OCI-M1 (cell line): ENCODE results near the gene TDRD10.

Experiments
- DNase-seq: peaks from one replicate; lab custom pipeline; 2025; lab: John Stamatoyannopoulos, UW

The TDRD10 gene

DNA sequence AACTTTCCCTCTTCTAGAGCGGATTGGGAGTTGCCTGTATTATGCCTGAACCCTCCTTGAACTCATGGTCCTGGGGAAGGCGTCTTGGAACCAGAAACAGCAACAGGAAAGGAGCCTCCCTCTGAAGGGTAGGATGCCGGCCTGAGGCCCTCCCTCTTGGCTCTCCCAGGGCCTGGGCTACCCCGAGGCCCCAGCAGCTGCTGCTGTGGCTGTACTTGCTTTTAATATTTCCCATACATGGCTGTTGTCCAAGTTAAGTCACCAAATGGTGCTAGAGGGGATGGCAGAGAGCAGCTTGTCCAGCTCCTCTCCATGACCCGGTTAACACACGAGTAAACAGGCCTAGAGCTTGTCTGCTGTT, 76.0 kb downstream of the TDRD10 start:
- DNase-seq, result no peak

DNA sequence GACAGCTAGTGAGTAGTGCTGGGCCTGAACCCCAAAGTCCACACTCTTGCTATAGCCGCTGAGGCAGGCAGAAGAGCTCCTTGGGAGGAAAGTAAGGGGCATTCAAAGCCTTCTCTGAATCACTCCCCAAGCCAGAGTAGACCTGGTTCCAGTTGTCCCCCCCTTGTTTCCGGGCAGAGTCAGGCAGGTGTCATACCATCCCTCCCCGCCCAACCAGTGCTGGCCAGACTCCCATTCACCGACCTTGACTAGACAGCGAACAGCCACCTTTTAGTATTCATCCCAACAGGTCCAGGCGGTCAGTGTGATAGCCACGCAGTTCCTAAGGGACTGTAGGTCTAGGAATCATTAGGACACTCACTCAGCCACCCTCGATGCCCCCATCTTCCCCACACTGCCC, 77.4 kb downstream of the TDRD10 start:
- DNase-seq, result no peak

DNA sequence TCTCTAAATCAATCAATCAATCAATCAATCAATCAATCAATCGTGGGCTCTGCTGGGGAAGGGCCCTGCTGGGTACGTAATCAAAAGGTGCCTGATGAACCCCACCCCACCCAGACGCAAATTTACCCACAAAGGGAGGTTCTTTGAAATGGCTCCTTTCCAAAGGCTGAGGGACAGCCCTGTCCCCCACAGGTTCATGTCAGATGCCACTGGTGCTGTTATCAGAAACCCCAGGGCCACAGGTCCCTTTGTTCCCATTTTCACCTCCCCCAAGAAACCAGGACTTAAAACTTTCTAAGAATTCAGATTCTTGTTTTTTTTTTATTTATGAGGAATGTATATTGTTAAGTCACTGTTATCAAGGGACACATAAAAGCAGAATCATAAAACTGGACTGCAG, 79.7 kb downstream of the TDRD10 start:
- DNase-seq, result peak; percentile 44

DNA sequence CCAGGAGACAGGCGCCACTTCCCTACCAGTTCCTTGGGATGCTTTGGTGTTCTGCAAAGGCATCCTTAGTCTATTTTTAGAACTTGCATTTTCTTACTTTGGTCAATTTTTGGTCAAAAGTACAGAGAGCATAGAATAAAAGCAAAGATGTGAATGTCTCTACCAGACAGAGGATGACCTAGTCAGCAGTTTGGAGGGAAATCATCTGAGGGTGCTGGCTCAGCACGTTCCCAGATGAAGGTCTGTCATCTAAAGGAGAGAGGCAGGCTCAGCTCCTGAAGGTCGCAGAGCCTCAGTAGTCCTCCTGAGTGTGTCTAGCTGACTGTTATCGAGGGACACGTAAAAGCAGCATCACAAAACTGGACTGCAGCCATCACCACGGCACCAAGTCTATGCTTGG, 80.9 kb downstream of the TDRD10 start:
- no peak for DNase-seq

DNA sequence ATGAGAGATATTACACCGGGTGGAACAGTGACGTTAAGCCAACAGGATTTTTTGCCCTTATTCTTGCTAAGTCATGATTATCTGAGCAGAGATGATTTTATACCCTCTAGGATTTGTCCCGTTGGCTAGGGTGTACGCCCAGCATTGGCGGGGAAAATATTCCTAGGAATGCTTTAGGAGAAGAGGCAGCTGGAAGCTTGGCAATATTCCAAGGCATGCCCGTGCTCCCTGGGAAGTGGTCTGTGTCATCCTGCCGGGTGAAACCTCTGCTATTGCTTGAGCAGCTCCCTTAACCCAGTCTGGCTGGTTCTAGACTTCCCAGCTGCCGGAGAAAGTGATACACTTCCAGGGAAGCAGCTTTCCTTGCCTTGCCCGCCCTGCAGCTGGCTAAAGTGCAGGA, 81.8 kb downstream of the TDRD10 start:
- DNase-seq, result no peak

DNA sequence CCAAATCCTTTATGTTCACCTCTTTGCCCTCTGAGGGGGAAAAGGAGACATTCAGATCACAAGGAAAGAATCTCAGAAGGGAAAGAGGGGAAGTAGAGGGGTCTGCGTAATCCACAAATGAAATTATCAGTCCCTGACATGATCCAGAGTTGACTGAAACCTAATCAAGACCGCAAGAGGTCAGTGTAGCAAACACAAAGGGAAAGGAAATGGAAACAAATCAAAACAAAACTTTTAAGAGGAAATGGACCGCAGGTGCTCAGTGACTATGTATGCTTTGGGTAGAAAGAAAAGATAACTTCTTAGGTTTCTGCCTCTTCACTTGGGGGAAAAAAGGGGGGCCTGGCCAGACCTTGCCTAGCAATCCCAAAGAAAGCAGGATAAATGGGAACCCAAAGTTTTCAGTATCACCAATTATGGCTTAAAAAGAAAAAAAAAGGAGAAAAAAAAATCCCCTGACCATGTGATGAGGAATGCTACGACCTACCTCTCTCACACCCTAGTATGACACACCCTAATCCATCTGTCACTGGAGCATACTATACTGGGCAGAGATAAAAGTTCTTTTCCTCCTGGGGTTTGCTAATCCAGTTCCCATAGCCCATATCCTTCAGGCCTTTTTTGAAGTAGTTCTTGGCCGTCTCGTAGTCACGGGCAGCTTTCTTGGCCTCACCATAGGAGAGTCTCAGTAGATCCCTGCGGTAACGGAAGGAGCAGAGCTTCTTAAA, 82.4 kb downstream of the TDRD10 start:
- no peak for DNase-seq

DNA sequence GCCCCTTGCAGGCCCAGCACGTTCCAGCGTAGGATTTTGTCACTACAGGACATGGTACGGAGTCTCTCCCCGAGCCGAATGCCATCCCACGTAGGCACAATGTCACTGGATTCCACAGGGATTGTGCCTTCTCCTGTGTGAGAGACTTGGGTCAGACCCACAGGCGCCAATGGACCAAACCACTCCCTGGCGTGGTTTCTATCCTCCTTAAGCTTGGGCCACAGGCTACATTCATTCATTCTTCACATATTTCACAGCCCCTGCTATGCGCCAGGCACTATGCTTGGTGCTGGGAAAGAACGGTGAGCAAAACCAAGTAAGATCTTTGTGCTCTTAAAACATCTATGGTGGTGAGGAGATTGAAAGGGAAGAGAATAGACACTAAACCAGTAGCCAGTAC, 84.2 kb downstream of the TDRD10 start:
- no peak for DNase-seq

DNA sequence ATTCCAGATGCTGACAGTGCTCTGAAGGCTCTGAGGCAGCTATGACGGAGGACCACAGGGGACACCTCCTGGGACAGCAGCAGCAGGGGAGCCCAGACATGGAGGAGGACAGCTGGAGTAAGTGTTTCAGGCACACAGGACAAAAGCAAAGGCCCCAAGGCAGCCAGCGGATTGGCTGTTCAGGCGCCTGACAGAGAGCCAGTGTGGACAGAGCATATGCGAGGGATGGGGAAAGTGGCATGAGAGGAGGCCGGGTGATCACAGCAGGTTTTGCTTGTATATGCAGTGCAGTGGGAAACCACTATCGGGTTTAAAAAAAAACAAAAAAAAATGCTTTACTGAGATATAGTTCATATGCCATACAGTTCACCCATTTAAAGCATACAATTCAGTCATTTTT, 84.6 kb downstream of the TDRD10 start:
- no peak for DNase-seq

DNA sequence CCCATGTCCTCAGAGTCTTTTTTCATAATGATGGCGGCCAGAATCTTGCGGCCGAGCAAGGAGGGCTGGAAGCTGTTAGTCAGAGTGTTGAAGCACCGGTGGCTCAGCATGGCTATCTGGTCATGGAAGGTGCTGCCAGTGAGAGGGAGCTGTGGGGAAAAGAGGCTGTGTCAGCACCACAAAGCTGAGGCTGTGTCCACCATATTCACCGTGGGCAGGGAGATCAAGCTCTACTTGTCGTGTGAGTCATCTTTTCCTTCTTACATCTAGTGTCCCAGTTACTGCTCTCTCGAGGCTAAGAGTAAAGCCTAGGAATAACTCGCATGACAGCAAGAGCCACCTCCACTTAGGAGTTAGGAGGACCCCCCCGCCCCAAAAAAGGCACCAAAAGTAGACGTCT, 87.8 kb downstream of the TDRD10 start:
- DNase-seq, result no peak

DNA sequence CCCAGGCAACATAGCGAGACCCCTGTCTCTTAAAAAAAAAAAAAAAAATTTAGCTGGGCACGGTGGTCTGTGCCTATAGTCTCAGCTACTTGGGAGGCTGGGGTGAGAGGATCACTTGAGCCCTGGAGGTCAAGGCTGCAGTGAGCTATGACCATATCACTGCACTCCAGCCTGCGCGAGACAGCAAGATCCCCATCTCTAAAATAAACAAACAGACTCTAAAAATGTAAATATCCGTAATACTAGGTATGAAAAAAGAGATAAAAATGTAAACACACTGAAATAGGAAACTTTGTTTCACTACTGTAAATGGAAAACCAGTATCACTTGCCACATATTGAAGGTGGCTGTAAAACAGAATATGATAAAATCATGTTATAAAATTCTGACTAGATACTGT, 88.7 kb downstream of the TDRD10 start:
- no peak for DNase-seq

DNA sequence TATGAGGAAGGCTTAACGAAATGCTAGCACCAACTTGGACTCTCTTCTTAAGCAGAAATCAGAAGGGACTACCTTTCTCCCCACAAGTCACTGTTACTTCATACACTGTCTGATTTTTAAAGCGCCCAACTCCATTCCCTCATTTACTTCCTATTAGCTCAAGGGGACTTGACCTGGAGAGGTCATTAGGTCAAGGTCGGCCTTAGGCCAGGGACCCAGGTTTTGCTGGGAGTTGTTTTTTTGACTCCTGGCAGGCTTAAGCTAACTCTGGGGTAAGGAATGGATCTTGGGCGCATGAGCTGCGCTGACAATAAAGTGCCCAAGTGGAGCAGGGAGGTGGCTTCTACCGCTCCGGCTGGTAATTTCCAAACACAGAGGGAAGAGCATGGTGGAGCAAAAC, 89.2 kb downstream of the TDRD10 start:
- DNase-seq, result no peak

DNA sequence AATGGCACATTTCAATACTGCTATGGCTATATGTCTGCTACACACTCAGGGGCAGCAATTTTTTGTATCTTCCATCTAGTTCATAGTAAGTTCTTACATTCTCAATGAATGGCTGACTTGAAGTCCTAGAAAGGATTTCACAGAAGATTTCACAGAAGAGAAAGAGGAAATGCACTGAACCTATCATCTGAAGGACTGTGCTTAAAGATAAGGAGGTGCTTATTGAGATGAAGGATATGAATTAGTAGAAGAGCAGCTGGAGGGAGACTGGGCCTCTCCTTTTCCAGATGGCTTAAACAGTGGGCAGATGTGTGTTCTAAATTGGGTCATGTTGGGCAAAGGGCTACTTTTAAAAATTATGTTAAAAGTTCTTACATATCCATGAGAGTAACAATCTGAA, 91.4 kb downstream of the TDRD10 start:
- peak; percentile 87 for DNase-seq

DNA sequence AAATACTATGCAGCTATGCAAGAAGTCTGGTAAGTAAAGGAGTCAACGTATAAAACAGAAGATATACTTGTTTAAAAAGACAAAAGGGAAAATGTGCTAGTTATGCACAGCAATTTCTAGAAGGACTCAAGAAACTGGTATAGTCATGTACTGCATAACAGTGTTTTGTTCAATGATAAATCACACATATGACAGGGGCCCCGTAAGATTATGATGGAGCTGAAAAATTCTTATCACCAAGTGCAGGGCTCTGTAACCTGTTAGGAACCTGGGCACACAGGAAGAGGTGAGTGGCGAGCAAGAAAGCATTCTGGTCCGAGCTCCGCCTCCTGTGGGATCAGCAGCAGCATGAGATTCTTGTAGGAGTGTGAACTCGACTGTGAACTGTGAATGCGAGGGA, 92.8 kb downstream of the TDRD10 start:
- no peak for DNase-seq

DNA sequence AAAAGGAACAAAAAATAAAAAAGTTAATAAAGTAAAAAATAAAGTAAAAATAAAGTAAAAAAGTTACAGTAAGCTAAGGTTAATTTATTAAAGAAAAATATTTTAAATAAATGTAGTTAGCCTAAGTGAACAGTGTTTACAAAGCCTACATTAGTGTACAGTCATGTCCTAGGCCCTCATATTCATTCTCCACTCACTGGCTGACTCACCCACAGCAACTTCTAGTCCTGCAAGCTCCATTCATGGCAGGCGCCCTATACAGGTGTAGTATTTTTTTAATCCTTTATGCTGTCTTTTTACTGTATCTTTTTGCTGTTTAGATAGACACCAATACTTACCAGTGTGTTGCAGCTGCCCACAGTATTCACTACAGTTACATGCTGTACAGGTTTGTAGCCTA, 93.6 kb downstream of the TDRD10 start:
- DNase-seq, result no peak
